Gastrocnemius medialis (tissue), 4 donors: ENCODE measurements around the gene PARP8. TPM values are rescaled to one million over a fixed set of nuclear protein-coding genes. Genes with fewer than 3 reads are reported as not detected.

Experiments used
- ATAC-seq, 2 donors: fragments of 150-250 bp; one replicate each; pipeline ENCODE4 v1.9.1; 2016
- DNase-seq, 2 donors: peaks; one replicate each; pipeline ENCODE4 v3.0.0-alpha.2; 2019
- H3K27ac ChIP-seq, 4 donors: fragments of 200-600 bp; sonication (generic); 1 replicate in 1 of 4; 2 replicates in 3 of 4; pipeline ENCODE4 v1.5.1; 2016 to 2018; ENCODE audit warnings: mild to moderate bottlenecking in 2 of 4, moderate library complexity in 1 of 4
- H3K27me3 ChIP-seq, 3 donors: fragments of 200-600 bp; sonication (generic) in 2 of 3; 1 replicate in 1 of 3; 2 replicates in 2 of 3; pipeline versions ENCODE4 v1.5.1 to v1.6.0; 2016 to 2019; ENCODE audit warnings: mild to moderate bottlenecking in 1 of 3, moderate library complexity in 1 of 3
- H3K36me3 ChIP-seq, 2 donors: fragments of 200-600 bp; sonication (generic) in 1 of 2; one replicate each; pipeline ENCODE4 v1.5.1; 2017 to 2018
- H3K4me1 ChIP-seq, 2 donors: fragments of 200-600 bp; sonication (generic) in 1 of 2; one replicate each; pipeline ENCODE4 v1.5.1; 2016 to 2017; ENCODE audit warnings: mild to moderate bottlenecking in 2 of 2
- H3K4me3 ChIP-seq, 4 donors: fragments of 200-600 bp; sonication (generic) in 3 of 4; 1 replicate in 1 of 4; 2 replicates in 3 of 4; pipeline ENCODE4 v1.5.1; 2016 to 2019; ENCODE audit warnings: mild to moderate bottlenecking in 2 of 4
- H3K9me3 ChIP-seq, 3 donors: fragments of 200-600 bp; sonication (generic) in 2 of 3; 1 replicate in 1 of 3; 2 replicates in 2 of 3; pipeline ENCODE4 v1.5.1; 2016 to 2019
- CTCF ChIP-seq, 5 experiments: fragments of 450-650 bp in 3 of 5; fragments of 200-600 bp in 2 of 5; sonication (generic) in 2 of 5; IDR thresholded peaks in 4 of 5; conservative IDR thresholded peaks in 1 of 5; 1 replicate in 4 of 5; 2 replicates in 1 of 5; pipeline ENCODE4 v1.5.1; 2016 to 2019; ENCODE audit warnings: antibody characterized with exemption in 5 of 5, mild to moderate bottlenecking in 3 of 5, moderate library complexity in 3 of 5
- POLR2A ChIP-seq, 2 donors: fragments of 450-650 bp; IDR thresholded peaks; one replicate each; pipeline ENCODE4 v1.6.1; 2017; ENCODE audit warnings: antibody characterized with exemption in 2 of 2, mild to moderate bottlenecking in 2 of 2, moderate library complexity in 2 of 2
- in situ Hi-C, 4 donors: fragments of 200-750 bp; cut with MboI; loops; one replicate each; pipeline versions ENCODE4 v1.15.0 to v1.8.0; 2017; ENCODE audit warnings: low sequenced_read_pairs in 4 of 4
- intact Hi-C: fragments of 100-400 bp; cut with DNase I; formaldehyde crosslinking; loops from one replicate; pipeline ENCODE4 v1.15.1; 2023; ENCODE audit warnings: low total_unique reads
- total RNA-seq, 4 donors: library from RNA; depleted of rRNA; stranded (reverse); fragments of >200 nt; gene quantifications; one replicate each; pipeline versions ENCODE4 v1.1.0 to v1.2.3, GENCODE V29; 2016

PARP8 gene
- total RNA-seq, 4 donors from 2014 or later, result 1.0 to 1.9 (median 1.5) TPM

GRCh38 chr5:50864466-50864865 is 198.0 kb downstream of the PARP8 start:
- intact Hi-C loops (no loop called here), in situ Hi-C loops (no loop called here)
- Histone ChIP-seq H3K9me3 (no peaks in the 10 kb centered on the region), H3K27me3 (no peaks in the 10 kb centered on the region), H3K4me1 (no peaks in the 10 kb centered on the region), H3K4me3 (no peak overlapping the region), H3K27ac (no peak overlapping the region), H3K36me3 (no peaks in the 10 kb centered on the region)
- TF ChIP-seq CTCF (IDR thresholded peaks at IDR 0.05 in 4 of 5, conservative IDR thresholded peaks at IDR 0.05 in 1 of 5) (no peak), POLR2A (IDR thresholded peaks at IDR 0.05) (no peak)
- ATAC-seq, result no peak
- no peak for DNase-seq

GRCh38 chr5:50866415-50866814 is 200.0 kb downstream of the PARP8 start:
- TF ChIP-seq CTCF (IDR thresholded peaks at IDR 0.05 in 4 of 5, conservative IDR thresholded peaks at IDR 0.05 in 1 of 5) (no peak), POLR2A (IDR thresholded peaks at IDR 0.05) (no peak)

GRCh38 chr5:50867140-50867539 is 200.7 kb downstream of the PARP8 start:
- TF ChIP-seq CTCF (IDR thresholded peaks at IDR 0.05 in 4 of 5, conservative IDR thresholded peaks at IDR 0.05 in 1 of 5), result no peak
- intact Hi-C loops, result no loop called here
- Histone ChIP-seq H3K4me3 (no peak overlapping the region), H3K9me3 (no peaks in the 10 kb centered on the region), H3K27me3 (no peaks in the 10 kb centered on the region), H3K36me3 (no peaks in the 10 kb centered on the region), H3K27ac (no peak overlapping the region), H3K4me1 (no peaks in the 10 kb centered on the region)
- in situ Hi-C loops, result no loop called here
- no peak for ATAC-seq
- no peak for DNase-seq

More at GRCh38 chr5:50866415-50866814, 200.0 kb downstream of the PARP8 start:
- Histone ChIP-seq H3K4me1 (no peaks in the 10 kb centered on the region), H3K9me3 (no peaks in the 10 kb centered on the region), H3K36me3 (no peaks in the 10 kb centered on the region), H3K27me3 (no peaks in the 10 kb centered on the region), H3K4me3 (no peak overlapping the region), H3K27ac (no peak overlapping the region)
- in situ Hi-C loops, result no loop called here
- DNase-seq (no peak), ATAC-seq (no peak)
- intact Hi-C loops, result no loop called here

- no peak for DNase-seq
- intact Hi-C loops, result no loop called here
Observed at GRCh38 chr5:50873595-50874277, 207.3 kb downstream of the PARP8 start.

More at GRCh38 chr5:50873595-50874277, 207.3 kb downstream of the PARP8 start:
- ATAC-seq, result no peak
- Histone ChIP-seq H3K36me3 (no peaks in the 10 kb centered on the region), H3K4me3 (no peak overlapping the region), H3K9me3 (no peaks in the 10 kb centered on the region), H3K4me1 (no peaks in the 10 kb centered on the region), H3K27ac (no peak overlapping the region), H3K27me3 (no peaks in the 10 kb centered on the region)
- TF ChIP-seq POLR2A (IDR thresholded peaks at IDR 0.05), result no peak
- no peak for TF ChIP-seq CTCF (IDR thresholded peaks at IDR 0.05 in 4 of 5, conservative IDR thresholded peaks at IDR 0.05 in 1 of 5)
- in situ Hi-C loops, result no loop called here
